DND-41 (cell line): ENCODE results near the gene DPH3.

Source experiments
- ATAC-seq: fragments of 200-7000 bp; cut with Tn5 transposase; 3 replicates; pipeline ENCODE4 v1.9.1; 2021; ENCODE audit warnings: low read depth; ENCODE audit not compliant: insufficient read depth
- DNase-seq: peaks from one replicate; pipeline ENCODE4 v3.0.0-alpha.2; 2020
- H2AFZ ChIP-seq: 2 replicates; pipeline ENCODE4 v1.6.0; 2012; ENCODE audit warnings: low read depth, low read length
- H3K27ac ChIP-seq: 2 replicates; pipeline ENCODE4 v1.5.1; 2012; ENCODE audit warnings: low read length, inconsistent platforms
- H3K27me3 ChIP-seq: fragments of 200-600 bp; sonication (generic); 2 replicates; pipeline ENCODE4 v1.6.0; 2012; ENCODE audit warnings: low read length, mild to moderate bottlenecking, inconsistent platforms; ENCODE audit not compliant: insufficient read depth, poor library complexity
- H3K36me3 ChIP-seq: 2 replicates; pipeline ENCODE4 v1.5.1; 2012; ENCODE audit warnings: low read length, inconsistent platforms; ENCODE audit not compliant: insufficient read depth
- H3K4me1 ChIP-seq: 2 replicates; pipeline ENCODE4 v1.5.1; 2012; ENCODE audit warnings: mild to moderate bottlenecking, low read length; ENCODE audit not compliant: insufficient read depth
- H3K4me2 ChIP-seq: 2 replicates; pipeline ENCODE4 v1.6.0; 2012; ENCODE audit warnings: mild to moderate bottlenecking, moderate library complexity, low read length, inconsistent platforms; ENCODE audit not compliant: insufficient read depth
- H3K4me3 ChIP-seq, 2 experiments: fragments of 200-600 bp in 1 of 2; shearing (Covaris generic) in 1 of 2; 2 replicates each; pipeline ENCODE4 v1.5.1; 2012 to 2016; ENCODE audit warnings: inconsistent platforms in 2 of 2, low read length in 2 of 2, mild to moderate bottlenecking in 2 of 2, low read depth in 1 of 2, moderate library complexity in 1 of 2
- H3K79me2 ChIP-seq: 2 replicates; pipeline ENCODE4 v1.6.0; 2012; ENCODE audit warnings: low read length, inconsistent platforms; ENCODE audit not compliant: insufficient read depth
- H3K9ac ChIP-seq: 2 replicates; pipeline ENCODE4 v1.6.0; 2012; ENCODE audit warnings: low read depth, mild to moderate bottlenecking, inconsistent platforms, low read length, moderate library complexity
- H3K9me3 ChIP-seq: 2 replicates; pipeline ENCODE4 v1.5.1; 2012; ENCODE audit warnings: low read length, moderate library complexity, mild to moderate bottlenecking, inconsistent platforms; ENCODE audit not compliant: insufficient read depth, severe bottlenecking
- H4K20me1 ChIP-seq: 2 replicates; pipeline ENCODE4 v1.6.0; 2012; ENCODE audit warnings: low read length; ENCODE audit not compliant: insufficient read depth
- EZH2 ChIP-seq: IDR thresholded peaks from 3 replicates; pipeline ENCODE4 v1.6.1; 2012; ENCODE audit warnings: borderline replicate concordance, low read depth, mild to moderate bottlenecking, moderate library complexity, low read length, inconsistent platforms; ENCODE audit not compliant: severe bottlenecking
- TF ChIP-seq, protein P1 (sequence below): IDR thresholded peaks from 2 replicates; pipeline ENCODE4 v1.5.1; 2012; ENCODE audit warnings: borderline replicate concordance, low read length, moderate library complexity, mild to moderate bottlenecking; ENCODE audit not compliant: poor library complexity, severe bottlenecking; ENCODE audit errors: extremely low read depth

Gene DPH3

DNA sequence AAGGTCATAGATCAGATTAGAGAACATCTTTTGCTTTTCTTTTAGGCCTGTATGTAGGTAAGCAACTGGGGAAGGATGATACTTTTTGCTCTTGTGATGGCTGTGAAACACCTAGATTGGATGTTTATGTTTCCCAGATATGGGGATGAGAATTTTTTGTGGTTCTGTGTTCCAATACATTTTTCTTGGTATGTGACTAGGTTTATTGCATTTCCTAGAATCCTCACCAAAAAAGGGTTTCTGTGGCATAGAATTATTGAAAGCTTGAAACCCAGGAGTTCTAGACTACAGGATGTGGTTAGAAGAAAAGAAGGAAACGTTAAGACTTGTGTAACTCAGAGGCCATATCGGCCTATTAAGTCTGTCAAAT is 26.1 kb upstream of the DPH3 start:
- peaks cover 62% of the 10 kb centered on the region for H3K36me3 ChIP-seq
- peaks cover 8% of the 10 kb centered on the region for H3K9me3 ChIP-seq
- no peak overlapping the region for H2AFZ ChIP-seq
- no peaks in the 10 kb centered on the region for H4K20me1 ChIP-seq
- no peaks in the 10 kb centered on the region for H3K27me3 ChIP-seq
- peaks cover 46% of the 10 kb centered on the region for H3K79me2 ChIP-seq
- H3K4me2 ChIP-seq: peak overlapping the region; percentile 31
- peak overlapping the region; percentile 47 for H3K9ac ChIP-seq
- H3K27ac ChIP-seq: peak overlapping the region; percentile 87
- H3K4me3 ChIP-seq: no peak overlapping the region
- no peak for TF ChIP-seq EZH2
- TF ChIP-seq, protein P1, sequence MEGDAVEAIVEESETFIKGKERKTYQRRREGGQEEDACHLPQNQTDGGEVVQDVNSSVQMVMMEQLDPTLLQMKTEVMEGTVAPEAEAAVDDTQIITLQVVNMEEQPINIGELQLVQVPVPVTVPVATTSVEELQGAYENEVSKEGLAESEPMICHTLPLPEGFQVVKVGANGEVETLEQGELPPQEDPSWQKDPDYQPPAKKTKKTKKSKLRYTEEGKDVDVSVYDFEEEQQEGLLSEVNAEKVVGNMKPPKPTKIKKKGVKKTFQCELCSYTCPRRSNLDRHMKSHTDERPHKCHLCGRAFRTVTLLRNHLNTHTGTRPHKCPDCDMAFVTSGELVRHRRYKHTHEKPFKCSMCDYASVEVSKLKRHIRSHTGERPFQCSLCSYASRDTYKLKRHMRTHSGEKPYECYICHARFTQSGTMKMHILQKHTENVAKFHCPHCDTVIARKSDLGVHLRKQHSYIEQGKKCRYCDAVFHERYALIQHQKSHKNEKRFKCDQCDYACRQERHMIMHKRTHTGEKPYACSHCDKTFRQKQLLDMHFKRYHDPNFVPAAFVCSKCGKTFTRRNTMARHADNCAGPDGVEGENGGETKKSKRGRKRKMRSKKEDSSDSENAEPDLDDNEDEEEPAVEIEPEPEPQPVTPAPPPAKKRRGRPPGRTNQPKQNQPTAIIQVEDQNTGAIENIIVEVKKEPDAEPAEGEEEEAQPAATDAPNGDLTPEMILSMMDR: no peak
- no peak for DNase-seq
- ATAC-seq: peak; percentile 85
- peaks cover 70% of the 10 kb centered on the region for H3K4me1 ChIP-seq

DNA sequence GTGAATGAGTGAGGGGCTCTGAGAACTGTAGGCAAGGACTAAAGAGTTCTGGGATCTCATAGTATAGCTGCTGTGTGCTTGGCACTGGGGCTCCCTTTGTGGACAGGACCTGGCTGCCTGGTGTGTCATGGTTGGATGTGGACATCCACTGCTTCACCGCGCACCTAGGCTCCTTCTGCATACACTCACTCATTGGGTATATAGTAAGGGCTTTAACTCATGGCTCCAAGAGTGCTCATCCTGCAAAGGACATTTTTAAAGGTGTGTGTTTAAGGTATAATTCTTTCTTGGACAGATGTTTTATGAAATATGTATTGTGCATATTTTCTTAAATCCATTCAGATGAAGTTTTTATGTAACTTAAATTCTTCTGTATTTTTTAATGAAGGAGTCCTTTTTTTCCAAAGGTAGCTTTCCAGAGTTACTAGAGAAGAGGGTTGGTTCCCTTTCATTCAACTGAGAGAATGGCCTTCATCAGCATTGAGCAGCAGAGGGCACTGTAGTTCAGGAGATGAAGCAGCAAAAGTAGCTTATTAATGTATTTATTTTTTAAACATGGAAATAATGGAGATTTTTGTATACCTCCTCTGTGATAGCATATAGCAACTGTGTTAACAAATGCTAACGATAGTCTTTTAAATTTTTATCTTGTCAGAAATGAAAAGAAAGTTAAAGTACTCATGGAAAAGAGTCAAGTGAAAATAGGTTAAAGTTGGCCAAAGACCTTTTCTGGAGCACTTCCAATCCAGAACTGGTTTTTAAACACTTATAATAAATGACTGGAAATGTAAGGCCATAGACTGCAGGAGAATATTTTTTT is 25.5 kb upstream of the DPH3 start:
- peaks cover 70% of the 10 kb centered on the region for H3K4me1 ChIP-seq
- peaks cover 56% of the 10 kb centered on the region for H3K36me3 ChIP-seq
- TF ChIP-seq, protein P1: peak; percentile 93
- TF ChIP-seq EZH2: no peak
- H4K20me1 ChIP-seq: no peaks in the 10 kb centered on the region
- peak overlapping the region; percentile 47 for H3K9ac ChIP-seq
- H2AFZ ChIP-seq: no peak overlapping the region
- H3K4me2 ChIP-seq: peak overlapping the region; percentile 31
- ATAC-seq: peak; percentile 38
- H3K9me3 ChIP-seq: peaks cover 8% of the 10 kb centered on the region
- no peak overlapping the region for H3K4me3 ChIP-seq
- peaks cover 46% of the 10 kb centered on the region for H3K79me2 ChIP-seq
- H3K27me3 ChIP-seq: no peaks in the 10 kb centered on the region
- DNase-seq: peak; percentile 74
- H3K27ac ChIP-seq: peak overlapping the region; percentile 87

DNA sequence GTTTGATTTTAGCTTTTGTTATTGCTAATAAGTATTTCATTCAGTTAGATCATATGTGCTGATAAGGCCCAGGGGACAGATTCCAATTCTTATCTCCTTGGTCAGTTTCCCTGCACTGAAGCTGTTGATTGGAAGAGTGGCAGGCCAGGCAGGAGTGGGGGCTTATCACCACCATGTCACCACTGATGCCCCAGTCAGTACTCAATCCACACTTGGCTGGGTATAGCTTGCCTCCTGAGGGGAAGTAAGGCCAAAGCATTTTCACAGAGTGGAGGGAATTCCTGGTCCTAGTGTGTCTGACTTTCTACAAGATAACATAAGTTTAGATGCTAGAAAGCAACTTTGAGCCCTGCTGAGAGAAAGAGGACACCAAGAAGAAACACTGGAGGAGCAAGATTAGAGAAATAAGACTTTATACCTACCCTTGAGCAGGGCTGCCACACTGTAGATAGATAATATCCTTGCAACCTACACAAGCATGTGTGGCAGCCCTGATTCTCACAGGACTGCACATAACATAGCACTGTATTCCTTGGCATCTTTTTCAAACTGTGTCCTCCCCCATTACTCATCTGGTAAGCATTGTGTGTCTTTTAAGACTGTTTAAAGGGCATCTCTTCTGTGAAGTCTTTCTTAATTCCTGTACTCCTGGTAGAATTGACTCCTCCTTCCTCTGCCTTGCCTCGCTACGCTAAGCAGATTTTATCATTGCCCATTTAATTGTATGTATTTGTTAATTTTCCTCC is 24.6 kb upstream of the DPH3 start:
- Histone ChIP-seq H3K79me2 (peaks cover 46% of the 10 kb centered on the region), H3K9me3 (peaks cover 8% of the 10 kb centered on the region), H3K4me2 (peak overlapping the region; percentile 31; the same call in 1 of the 2 replicates), H3K36me3 (peaks cover 51% of the 10 kb centered on the region), H3K4me3 (no peak overlapping the region), H4K20me1 (no peaks in the 10 kb centered on the region), H3K4me1 (peaks cover 70% of the 10 kb centered on the region), H3K27me3 (no peaks in the 10 kb centered on the region), H2AFZ (no peak overlapping the region), H3K27ac (peak overlapping the region; percentile 87), H3K9ac (peak overlapping the region; percentile 47)
- TF ChIP-seq, protein P1: no peak
- no peak for TF ChIP-seq EZH2
- DNase-seq: no peak
- ATAC-seq: no peak
